Neural cell (in vitro differentiated cells): ENCODE measurements around the gene FZD10.

Experiments used
- EZH2 ChIP-seq: fragments of 200-600, 300-800 bp; shearing (Covaris generic), sonication (generic); IDR thresholded peaks from 2 replicates; pipeline ENCODE4 v1.6.1; 2014; ENCODE audit warnings: antibody characterized with exemption, low read length, borderline replicate concordance, mild to moderate bottlenecking; ENCODE audit not compliant: insufficient read depth, poor library complexity, severe bottlenecking
- MXI1 ChIP-seq: fragments of 450-650 bp; conservative IDR thresholded peaks from 2 replicates; pipeline ENCODE4 v1.6.1; 2014; ENCODE audit warnings: antibody characterized with exemption, mild to moderate bottlenecking; ENCODE audit not compliant: poor library complexity, severe bottlenecking
- SMC3 ChIP-seq: fragments of 450-650 bp; conservative IDR thresholded peaks from 2 replicates; pipeline ENCODE4 v1.6.1; 2014; ENCODE audit warnings: antibody characterized with exemption, mild to moderate bottlenecking, moderate library complexity; ENCODE audit not compliant: poor library complexity
- TF ChIP-seq, protein P1 (sequence below): fragments of 450-650 bp; IDR thresholded peaks from 2 replicates; pipeline ENCODE4 v1.5.1; 2014; ENCODE audit warnings: antibody characterized with exemption, mild to moderate bottlenecking, moderate library complexity; ENCODE audit not compliant: poor library complexity, severe bottlenecking

DNA sequence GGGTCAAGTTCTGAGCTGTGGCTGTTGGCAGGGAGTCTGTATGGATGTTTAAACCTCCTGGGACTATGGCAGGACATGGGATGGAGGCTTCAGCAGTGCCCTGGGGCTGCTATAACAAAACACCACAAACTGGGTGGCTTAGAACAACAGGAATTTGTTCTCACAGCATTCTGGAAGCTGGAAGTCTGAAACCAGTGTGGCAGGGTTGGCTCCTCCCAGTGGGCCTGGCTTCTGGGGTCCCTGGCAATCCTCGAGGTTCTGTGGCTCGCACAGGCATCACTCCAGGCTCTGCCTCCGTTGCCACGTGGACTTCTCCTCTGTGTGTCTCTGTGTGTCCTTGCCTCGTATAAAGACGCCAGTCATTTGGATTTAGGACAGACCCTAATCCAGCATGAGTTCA, 39.9 kb downstream of the FZD10 start:
- TF ChIP-seq, protein P1, sequence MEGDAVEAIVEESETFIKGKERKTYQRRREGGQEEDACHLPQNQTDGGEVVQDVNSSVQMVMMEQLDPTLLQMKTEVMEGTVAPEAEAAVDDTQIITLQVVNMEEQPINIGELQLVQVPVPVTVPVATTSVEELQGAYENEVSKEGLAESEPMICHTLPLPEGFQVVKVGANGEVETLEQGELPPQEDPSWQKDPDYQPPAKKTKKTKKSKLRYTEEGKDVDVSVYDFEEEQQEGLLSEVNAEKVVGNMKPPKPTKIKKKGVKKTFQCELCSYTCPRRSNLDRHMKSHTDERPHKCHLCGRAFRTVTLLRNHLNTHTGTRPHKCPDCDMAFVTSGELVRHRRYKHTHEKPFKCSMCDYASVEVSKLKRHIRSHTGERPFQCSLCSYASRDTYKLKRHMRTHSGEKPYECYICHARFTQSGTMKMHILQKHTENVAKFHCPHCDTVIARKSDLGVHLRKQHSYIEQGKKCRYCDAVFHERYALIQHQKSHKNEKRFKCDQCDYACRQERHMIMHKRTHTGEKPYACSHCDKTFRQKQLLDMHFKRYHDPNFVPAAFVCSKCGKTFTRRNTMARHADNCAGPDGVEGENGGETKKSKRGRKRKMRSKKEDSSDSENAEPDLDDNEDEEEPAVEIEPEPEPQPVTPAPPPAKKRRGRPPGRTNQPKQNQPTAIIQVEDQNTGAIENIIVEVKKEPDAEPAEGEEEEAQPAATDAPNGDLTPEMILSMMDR = no peak
- TF ChIP-seq MXI1 (no peak), EZH2 (no peak), SMC3 (no peak)
